HG03045 (cell line): ENCODE data around the gene ZDHHC13.

Experiments
- ATAC-seq: cut with Tn5 transposase; IDR thresholded peaks from one replicate; pipeline ENCODE4 v1.9.1; 2021; ENCODE audit warnings: mild to moderate bottlenecking, moderate library complexity; ENCODE audit not compliant: unreplicated experiment

Gene ZDHHC13, protein sequence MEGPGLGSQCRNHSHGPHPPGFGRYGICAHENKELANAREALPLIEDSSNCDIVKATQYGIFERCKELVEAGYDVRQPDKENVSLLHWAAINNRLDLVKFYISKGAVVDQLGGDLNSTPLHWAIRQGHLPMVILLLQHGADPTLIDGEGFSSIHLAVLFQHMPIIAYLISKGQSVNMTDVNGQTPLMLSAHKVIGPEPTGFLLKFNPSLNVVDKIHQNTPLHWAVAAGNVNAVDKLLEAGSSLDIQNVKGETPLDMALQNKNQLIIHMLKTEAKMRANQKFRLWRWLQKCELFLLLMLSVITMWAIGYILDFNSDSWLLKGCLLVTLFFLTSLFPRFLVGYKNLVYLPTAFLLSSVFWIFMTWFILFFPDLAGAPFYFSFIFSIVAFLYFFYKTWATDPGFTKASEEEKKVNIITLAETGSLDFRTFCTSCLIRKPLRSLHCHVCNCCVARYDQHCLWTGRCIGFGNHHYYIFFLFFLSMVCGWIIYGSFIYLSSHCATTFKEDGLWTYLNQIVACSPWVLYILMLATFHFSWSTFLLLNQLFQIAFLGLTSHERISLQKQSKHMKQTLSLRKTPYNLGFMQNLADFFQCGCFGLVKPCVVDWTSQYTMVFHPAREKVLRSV

DNA sequence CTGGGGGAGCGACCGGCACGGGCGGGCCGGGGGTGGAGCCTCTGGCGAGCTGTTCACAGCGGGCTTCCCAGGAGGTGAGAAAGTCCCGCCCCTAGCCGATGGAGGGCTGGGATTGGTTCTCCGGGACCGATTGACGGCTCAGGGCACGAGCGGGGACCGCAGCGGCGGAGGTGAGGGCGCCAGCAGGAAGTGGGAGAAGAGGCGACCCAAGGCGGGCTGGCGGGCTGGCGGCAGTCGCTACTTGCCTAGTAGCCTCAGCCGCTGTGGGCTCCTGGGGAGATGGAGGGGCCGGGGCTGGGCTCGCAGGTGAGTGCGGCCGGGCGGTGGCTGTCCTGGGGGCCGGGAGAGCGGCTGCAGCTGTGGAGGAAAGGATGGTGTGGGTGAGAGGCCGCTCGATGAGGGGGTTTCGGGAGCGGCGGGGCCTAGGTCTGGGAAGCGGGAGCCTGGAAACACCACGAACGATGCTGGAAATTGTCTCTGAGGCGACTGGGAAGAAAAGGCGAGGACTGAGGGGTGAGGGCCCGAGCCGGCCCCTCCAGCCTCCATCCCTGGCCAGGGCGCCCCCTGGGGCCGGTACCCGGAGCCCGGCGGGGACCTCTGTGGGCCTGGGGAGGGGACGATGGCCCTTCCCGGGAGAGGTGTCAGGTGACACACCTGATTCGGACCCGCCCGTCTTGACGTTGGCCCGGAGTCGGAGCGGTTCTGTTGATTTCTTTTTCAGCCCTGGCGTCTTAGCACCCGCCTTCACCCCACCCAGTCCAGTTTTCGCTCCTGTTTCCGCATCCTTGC, at the start of gene ZDHHC13:
TSS of gene ZDHHC13 (plus strand) at position 198 of the 789 bp plus-strand sequence. CDS start at position 280, 82 bp downstream.
- peak; percentile 100 for ATAC-seq

DNA sequence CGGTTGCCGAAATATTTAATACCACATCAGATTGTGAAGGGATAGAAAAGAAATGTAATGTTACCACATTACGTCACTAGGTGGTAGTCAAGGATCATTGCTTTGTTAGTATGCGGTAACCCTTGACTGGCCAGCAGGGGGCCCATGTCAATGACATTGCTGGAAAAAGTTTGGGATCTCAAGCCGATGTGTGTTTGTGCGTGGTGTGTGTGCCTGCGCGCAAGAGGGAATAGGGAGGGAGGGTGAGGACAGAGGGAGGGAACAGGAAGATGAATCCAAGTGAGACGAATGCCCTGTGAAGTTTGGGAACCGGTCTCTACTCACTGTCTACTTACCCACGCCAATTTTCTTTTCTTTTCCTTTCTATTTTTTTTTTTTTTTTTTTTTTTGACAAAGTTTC, 45.7 kb upstream of the ZDHHC13 start:
- peak; percentile 92 for ATAC-seq

DNA sequence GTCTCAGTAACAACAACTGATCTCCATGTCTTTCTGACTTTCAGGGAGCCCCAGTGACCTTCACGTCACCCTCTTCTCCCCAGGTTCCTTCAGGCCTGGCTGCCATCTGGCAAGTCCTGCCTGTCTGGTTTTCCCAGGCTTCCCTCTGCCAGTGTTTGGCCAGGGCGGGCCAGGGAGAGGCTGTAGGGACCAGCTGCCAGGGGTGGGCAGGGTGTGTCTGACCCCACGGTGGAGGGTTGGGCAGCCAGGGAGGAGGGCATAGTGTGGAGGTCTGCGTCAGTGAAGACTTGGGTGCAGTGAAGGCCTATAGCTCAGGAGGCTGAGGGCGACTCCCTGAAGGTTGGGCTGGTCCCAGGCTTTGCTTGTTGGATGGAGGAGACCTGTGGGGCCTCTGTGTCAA, 44.5 kb upstream of the ZDHHC13 start:
- ATAC-seq, result no peak

DNA sequence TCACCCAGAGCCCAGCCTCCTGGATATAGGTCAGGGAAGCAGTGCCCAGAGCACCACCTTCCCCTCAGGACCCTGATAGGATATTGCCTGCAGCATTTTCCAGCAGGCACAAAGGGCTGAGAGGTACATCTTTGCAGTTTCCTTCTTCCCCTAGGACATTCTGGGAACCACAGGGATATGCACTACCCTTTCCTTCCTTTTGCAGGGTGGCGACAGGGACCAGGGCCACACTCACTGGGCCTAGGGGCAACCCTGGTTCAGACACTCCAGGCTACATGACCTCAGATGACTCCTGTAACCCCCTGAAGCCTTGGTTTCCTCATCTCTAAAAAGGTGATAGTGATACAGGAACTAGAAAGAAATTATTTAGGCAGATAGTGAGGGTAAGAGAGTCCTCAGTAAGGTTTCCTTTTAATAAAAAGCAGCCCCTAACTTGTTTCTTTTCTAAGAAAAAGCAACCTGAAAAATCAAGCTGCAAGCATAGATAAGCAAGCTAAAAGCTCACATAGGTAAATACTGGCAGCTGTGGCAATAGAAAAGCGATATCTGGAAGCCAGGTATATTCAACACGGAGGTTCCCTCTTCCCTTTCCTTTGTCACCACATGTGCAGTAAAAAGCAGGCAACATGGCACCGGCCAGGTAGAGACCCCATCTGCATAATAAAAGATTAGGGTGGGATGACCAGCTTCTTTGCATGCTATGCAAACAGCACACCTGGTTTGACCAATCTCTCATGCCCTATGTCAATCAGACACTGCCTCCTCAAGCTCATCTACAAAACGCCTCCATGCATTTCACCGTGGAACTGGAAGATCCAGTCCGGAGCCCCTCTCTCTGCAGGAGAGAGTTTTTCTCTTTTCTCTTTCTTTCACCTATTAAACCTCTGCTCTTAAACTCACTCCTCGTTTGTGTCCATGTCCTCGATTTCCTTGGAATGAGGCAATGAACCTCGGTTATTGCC, 43.2 kb upstream of the ZDHHC13 start:
- no peak for ATAC-seq

DNA sequence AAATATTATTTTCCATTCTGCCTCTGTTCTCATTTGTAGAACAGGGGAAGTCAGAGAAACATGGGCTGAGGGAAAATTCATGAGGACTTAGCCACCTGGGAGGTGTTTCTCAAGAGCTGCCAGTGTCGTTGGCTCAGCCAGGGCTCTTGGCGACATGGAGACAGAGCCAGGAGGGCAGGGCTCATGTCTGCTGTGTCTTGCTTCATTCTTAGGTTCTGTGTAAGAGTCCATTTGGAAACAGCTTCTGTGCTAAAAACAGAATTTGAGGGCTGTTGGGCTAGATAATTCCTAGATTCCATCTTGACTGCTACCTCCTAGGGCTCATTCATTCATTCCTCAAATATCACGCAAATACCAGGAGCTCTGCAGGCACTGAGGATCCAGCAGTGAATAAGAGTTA, 41.3 kb upstream of the ZDHHC13 start:
- no peak for ATAC-seq

DNA sequence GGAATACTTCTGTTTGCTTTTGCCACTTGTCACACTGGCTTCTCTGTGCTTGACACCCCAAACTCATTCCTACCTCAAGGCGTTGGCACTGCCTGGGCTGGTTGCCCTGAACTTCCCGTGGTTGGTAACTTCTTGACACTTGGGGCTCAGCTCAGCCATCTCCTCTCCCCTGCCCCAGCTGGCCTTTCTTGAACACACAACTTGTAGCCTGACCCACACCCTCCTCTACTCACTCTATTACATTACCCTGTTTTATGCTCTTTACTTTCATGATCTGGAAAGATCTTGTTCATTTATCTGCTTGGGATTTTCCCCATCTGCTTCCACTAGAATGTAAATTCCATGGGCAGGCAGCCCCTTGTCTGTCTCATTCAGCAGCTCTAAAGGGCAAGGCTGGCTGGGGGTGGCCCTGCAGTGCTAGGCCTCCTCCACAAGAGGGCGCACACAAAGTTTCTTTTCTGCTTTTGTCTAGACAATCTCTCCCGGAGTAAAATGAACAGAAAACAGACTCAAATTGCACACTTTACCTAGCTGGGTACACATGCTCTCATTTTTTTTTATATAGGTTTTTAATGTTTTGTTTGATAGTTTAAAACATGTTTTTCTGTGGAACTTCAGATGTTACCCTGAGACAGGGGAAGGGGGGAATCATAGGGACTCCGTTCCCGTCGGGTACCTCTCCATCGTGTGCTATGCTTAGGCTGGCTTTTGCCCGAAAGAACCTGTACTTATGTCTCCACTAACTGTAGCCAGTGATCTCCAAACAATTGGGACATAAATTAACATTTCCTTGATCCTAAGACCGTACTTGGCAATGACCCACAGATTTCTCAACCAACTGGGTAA, 40.0 kb upstream of the ZDHHC13 start:
- ATAC-seq, result peak; percentile 72

DNA sequence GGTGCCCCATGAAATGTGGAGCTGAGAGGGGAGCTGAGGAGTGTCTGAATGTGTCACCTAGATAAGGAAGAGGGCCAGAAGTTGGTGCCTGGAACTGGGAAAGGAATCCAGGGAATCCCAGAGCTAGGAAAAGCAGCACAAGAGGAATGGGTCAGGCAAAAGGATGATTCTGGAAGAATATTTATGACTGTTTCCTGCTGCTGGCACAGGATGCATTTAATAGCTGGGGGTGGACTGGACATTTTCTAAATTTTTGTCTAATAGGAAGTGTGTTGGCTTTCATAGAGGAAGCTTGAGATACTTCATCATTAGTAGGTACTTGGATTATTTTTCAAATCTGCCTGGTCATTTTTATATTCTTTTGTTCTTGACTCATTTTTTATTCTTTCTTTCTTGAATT, 39.0 kb upstream of the ZDHHC13 start:
- no peak for ATAC-seq

DNA sequence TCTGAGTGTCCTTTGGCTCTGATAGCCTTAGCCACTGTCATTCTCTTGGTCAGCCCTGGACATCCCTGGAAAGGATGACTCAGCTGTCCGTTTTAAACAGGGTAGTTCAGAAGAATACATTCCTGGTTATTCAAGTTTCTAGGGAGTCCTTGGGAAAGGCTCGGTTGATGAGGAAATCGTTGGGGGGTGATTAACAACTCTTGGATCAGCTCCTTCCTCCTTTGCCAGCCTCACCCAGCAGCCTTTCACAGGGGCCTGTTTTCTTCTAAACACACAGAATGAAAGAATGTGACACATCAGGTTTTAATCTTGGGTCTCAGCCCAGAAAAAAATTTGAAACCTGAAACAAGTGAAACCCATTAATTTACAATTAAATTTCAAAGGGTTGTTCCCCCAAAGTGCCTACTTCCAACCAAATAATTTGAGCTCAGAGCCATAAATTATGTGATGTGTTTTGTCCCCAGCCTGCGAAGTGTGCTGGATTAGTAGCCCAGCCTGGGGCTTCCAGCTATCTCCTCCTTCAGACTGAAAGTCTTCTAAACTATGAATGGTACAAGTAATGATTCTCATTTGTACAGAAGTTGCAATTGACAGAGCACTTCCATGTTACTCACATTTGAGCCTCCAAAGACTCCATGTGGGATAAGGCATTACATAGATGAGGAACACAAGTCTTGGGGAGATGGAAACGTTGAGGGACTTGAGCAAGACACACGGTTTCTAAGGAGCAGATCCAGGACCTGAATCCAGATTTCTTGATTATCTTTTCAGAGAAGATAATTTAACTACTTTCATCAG, 37.1 kb upstream of the ZDHHC13 start:
- ATAC-seq, result no peak

DNA sequence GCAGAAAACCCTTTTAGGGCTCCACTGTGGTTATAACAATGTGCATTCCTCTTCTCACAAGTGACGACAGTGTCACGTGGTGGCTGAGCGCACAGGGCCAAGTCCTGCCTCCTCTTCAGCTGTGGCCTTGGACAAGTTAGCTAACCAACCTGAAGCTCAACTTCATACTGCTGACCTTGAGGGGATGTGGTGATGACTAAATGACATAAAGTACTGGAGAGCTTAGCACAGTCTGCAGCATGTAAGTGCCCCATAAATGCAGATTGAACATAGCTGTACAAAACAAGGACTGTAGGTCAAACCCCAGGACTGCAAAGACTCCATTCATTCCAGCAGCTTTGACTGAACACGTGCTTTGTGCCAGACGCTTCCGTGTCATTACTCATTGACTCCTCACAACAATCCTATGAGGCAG, 36.4 kb upstream of the ZDHHC13 start:
- ATAC-seq, result no peak

DNA sequence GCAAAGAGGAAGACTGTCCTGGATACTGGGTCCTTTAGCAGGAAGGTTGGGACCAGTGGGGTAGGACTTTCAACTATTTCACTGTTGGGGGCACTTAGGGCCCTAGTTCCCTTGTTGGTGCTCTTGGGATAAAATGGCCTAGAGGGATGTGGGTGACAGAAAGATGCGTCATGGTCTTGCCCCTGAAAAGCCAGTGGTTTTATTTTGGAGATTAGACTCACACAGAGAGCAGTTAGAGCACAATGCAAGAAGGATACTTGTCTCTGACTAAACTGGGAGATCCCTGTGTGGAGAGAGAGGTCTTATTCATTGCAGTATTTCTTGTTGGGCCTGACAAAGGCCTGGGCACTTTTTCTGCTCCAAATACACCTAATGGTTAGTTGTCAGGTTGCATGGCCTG, 33.8 kb upstream of the ZDHHC13 start:
- ATAC-seq, result no peak

DNA sequence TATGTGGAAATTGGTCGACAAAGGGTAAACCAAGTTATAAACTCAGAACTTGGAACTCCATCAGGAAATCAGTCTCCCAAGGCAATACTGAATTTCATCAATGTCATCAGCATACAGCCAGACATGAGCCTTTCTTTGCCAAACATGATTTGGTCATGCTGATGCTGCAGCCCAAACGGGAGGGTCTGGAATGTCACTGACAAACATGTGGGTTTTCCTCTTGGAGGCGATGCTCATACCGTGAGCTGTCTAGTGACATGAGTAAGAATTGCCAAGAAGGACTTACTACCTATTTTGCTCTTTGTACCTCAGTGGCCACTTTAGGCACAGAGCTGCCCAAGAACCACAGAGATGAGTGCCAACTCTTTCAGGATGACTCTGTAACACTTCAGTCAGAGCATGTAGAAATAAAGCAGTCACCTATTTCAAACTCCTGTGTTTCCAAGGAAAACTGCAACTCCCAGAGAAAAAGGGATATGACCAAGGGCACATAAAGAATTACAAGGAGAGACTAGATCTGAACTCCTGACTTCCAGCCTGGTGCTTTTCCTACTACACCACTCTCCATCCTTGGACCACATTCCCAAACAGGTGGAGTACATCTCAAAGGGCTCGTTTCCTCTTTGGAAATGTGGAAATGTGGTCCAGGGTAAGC, 32.2 kb upstream of the ZDHHC13 start:
- ATAC-seq, result no peak

DNA sequence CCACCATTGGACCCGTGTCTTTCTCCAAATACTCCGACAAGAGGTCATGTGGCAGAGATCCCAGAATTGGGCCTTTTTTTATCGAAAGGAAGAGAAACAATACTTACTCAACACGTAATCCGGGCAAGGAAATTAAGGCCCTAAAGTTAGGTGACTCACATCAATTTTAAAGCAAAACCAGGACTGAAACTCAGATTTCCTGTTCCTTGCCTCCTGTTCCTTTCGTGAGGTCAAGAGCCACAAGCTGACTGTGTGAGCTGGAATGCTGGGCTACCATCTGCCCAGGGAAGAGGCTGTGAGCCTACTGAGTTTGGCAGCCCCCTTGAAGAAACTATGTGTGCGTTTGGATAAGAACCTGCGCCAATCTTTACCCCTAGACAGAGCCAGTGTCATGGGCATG, 29.3 kb upstream of the ZDHHC13 start:
- no peak for ATAC-seq

DNA sequence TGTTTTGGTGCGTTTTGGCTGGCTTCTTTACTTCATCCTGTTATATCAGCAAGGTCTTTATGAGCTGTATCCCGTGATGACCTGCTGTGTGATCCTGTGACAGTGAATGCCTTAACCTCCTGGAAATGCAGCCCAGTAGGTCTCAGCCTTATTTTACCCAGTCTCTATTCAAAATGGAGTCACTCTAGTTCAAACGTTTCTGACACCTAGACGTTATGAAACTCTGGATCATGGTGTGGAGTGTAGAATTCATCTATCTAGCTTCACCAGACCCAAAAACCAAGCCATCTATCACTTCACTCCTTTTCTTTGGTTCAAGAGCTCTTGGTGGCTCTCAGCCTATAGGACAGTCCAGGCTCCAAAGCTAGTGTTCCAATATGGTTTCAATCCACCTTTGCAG, 28.2 kb upstream of the ZDHHC13 start:
- no peak for ATAC-seq

DNA sequence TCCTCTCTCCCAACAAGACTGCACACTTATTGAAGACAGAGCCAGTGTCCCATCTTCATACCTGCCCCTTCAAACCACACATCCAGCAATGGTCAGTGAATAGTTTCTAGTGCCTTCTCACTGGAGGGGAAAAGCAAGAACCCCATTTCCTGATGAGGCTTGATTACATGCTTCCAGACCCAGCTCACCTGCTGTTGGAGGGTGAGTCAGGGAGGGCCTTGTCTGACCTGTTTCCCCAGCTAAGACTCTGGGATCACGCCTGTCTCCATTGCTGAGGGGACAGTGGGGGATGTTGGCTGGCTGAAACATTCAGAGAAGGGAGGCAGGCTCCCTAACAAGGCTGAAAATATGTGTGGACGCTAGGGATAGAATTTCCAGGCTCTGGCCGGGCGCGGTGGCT, 27.5 kb upstream of the ZDHHC13 start:
- no peak for ATAC-seq

DNA sequence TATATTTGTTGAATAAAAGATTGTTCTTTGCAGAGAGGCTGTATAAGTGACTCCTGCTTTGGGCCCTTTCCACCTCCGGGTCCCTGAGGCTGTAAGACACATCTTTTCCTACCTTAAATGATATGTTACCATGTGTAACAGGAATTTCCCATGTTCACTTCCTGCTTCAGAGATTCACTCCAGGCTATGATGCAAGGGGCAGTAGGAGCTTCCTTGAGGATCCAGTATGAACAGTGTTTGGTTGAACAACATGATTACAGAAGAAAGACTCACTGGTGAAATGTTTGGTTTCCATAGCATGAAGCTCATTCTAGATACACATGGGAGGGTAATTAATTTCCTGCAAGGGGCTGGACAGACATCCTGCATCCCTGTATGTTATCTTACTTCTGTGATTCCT, 25.6 kb upstream of the ZDHHC13 start:
- no peak for ATAC-seq

DNA sequence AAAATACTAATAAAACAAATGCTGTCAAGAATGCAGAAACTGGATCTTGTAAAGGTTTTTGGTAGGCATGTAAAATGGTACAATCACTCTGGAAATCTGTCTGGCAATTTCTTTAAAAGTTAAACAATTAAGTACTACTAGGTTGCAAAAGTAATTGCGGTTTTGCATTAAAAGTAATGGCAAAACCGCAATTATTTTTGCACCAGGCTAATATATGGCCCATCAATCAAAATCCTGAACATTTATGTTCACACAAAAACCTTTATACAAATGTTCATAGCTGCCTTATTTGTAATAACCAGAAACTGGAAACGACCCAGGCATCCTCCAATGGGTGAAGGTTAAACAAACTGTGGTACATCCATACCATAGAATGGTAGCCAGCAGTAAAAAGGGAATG, 24.6 kb upstream of the ZDHHC13 start:
- no peak for ATAC-seq

DNA sequence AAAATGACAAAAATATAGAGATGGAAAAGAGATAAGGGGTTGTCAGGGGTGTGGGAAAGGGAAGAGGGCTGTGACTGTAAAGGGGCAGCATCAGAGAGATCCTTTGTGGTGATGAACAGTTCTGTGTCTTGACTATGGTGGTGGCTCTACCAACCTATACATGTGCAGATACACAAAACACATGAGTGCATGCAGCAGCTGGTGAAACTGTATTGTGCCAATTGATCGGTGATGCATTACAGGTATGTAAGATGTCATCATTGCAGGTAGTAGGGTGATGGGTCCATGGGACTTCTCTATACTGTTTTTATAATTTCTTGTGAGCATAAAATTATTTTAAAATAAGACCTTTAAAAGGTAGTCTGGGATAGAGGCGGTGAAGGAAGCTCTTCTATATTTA, 24.1 kb upstream of the ZDHHC13 start:
- ATAC-seq, result no peak

DNA sequence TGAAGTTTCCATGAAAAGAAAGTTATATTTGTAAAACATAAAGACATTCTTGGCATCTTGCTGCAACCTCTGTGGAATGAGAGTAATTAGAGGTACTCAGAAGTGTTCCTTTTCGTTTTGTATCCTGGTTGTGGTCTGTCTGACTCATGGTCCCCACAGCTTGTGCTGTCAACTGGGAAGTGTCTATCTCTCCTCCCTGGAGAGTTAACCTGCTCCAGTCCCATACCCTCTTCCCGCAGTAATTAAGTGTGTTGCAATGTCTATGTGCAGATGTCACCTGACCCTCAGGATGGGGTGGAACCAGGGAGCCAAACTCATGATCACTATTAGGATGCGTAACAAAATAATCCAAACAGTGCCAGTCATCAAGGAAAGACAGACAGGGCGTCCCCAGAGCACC, 23.0 kb upstream of the ZDHHC13 start:
- ATAC-seq, result no peak
